Measurements from ENCODE around the gene NRXN3.

The NRXN3 gene

DNA sequence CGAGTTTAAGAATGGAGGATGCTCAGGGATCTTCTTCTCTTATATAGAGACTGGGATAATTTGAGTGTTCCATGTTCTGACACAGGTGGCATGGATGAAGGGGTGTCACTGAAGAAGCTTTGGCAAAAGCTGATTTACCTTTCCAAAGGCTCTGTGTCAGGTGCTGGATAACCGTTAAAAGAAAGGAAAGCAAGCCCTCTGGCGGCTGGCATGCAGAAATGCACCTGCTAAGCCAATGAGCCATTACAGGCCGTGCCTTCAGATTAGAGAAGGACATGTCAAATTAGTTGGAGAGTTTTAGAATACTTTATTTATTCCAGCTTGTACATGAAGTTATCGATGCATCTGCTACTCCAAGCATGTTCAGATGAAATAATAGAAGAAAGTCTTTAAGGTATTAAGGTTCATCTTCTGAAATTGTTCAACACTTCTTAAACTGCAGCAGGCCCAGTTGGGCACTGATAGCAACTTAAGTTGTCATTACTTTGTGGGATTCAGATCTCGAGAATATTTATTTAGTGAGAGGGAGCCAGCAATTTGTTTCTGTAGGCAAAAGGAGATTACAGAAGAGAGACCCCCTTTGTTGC is 678.2 kb downstream of the NRXN3 start:
- peak; percentile 6 for DNase-seq

GRCh38 chr14:78849952-78850351 is 679.8 kb downstream of the NRXN3 start:
- no peak for DNase-seq

- no peak for DNase-seq
These were observed 681.0 kb downstream of the NRXN3 start for GRCh38 chr14:78851189-78851588.

DNA sequence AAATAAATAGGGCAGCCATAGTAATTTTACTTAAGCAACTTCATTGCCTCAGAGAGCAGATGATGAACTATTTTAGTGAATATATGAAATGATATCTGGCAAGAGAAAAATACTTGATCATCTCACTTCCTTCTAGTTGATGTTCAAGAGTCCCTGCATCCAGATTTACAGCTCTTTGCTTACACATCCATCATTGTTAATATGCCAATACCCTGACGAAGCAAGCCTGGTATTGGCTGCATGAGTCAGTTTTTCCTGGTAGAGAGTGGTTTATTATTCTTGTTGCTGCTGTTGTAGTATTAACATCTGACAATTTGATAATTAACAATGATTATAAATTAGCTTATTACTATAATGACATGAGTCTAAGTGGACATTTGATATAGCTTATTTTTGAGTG is 681.9 kb downstream of the NRXN3 start:
- no peak for DNase-seq

GRCh38 chr14:78857974-78858373 is 687.8 kb downstream of the NRXN3 start:
- no peak for DNase-seq

GRCh38 chr14:78863143-78863542 is 693.0 kb downstream of the NRXN3 start:
- DNase-seq = no peak

DNA sequence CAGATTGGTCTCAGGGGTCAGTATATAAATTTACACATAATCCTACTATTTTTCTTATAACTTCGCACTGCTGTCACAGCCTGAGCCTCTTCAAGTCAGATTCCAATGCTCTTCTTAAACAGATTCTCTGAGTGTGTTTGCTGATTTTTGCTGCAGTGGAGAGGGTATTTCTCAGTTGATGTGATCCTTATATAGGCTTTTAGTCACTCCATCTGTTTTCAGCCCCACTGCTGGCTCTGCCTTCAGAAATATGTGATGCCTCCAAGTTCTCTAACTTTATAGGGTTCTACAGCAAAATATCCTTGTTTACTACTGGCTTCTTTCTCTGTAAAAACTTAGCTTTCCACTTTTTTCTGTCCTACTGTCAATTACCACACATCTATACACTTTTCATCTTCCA is 702.7 kb downstream of the NRXN3 start:
- no peak for DNase-seq

- no peak for DNase-seq
These were observed 703.4 kb downstream of the NRXN3 start for GRCh38 chr14:78873581-78873980.

GRCh38 chr14:78875049-78875448 is 704.9 kb downstream of the NRXN3 start:
- no peak for DNase-seq

DNA sequence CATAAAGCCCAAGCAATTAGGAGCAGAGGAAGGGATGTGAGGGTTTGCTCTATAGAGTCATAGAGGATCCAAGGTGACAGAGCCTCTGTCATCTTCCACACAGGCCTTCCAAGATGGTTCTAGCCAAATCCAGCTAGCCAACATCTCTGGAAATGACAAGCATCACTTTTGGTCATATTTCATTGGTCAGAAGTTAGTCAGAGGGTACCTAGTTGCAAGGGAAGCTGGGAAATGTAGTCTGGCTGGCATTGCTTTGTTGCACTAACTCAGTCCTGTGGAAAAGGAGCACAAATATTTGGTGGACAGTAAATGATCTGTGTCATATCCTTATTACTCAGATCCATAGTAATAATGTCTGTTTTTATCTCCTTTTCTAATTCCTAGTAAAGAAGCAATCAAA is 715.7 kb downstream of the NRXN3 start:
- DNase-seq = no peak

DNA sequence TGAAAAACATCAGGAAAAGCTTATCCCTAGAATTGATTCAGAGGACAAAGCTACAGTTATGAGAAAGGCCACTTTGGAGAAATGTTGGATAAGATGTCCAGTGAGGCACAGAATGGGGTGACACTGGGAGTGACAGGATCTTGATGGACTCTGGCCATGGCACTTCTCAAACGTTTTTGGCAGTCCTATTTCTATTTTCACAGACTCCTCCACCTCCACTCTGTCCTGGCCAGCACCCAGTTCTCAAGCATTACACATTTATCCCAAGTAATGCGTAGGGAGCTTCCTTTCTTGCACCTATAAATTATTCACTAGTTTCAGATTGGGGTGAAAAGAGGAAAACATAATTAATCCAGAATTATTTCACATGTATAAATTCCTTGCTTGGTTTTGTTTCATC is 727.3 kb downstream of the NRXN3 start:
- no peak for DNase-seq

GRCh38 chr14:78902010-78902623 is 731.9 kb downstream of the NRXN3 start:
- no peak for DNase-seq

- DNase-seq = no peak
These were observed 733.9 kb downstream of the NRXN3 start for GRCh38 chr14:78904094-78904493.

GRCh38 chr14:78917462-78917861 is 747.3 kb downstream of the NRXN3 start:
- no peak for DNase-seq

DNA sequence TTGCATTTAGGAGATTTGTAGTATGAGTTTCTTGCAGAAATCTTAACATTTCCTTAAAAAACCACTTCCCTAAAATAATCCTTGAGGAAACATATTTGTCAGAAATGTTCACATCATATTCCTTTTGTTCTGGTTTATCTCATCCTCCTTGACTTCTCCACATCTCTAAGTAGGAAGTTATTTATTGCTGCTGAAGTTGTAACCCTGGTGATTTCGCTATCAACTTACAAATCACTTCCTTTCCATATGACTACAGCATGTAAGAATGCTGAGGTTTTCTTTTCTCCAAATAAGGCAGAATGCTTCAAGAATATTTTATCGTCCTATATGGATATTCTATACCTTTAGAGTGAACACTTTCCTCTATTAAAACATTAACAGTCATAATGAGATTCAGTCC is 751.7 kb downstream of the NRXN3 start:
- DNase-seq = no peak

DNA sequence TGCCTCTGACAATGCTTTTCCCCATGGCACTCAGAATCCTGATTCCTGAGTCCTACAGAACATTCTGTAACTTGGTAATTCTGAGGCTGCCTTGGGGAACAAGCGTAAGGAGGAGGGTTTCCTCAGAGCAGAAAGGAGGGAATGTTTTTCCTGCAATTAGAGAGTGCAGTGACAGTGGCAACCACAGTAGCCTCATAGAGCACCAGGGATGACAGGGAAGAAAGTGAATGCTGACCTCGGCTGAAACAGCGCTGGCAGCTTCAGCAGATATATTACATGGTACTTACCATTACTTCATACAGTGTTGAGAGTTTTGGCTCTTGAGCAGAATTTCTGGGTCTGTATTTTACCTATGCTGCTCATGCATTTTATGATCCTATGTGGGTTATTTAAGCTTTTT is 757.1 kb downstream of the NRXN3 start:
- no peak for DNase-seq

GRCh38 chr14:78933166-78933565 is 763.0 kb downstream of the NRXN3 start:
- DNase-seq = no peak

DNA sequence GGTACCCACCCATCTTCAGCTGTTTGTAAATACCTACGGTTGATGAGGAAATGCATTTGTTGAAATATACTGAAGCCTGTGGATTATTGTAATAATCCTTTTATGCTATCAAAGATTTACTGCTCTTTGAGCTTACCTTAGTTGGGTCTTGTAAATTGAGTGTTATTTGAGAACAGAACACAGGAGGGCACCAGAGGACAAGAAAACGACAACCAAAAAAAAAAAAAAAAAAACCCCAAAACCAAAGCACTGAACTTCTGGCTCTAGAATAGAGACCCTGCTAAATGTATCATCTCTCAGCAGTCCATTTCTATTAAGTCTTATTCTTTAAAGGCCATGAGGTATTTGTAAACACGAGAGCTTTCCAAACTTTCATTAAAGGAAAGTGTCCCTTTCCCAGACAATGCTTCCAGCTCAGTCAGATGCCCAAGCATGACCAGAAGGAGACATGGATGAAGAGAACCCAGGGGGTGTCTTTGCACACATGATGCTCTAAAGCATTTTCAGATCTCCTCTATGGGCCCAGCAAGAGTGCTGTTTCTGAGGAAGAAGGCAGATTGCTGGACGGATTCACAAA is 763.9 kb downstream of the NRXN3 start:
- DNase-seq = no peak

DNA sequence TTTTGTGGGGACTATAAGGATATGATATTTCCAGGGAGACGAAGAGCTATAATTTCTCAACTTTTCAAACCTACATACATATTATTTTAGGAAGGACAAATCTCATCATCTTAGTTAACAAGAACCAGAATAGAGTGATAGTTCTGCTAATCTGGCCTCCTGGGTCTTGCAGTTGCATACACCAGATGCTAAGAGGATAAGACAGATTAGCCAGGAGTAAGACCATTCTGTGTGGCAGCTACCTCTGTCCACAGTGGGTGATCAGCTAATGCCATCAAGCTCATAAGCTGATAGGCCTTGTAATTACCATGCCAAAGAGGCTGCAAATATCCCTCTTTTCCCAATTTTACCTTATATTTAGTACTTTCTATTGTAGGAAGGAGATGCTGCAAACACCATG is 776.8 kb downstream of the NRXN3 start:
- DNase-seq = no peak

GRCh38 chr14:78947681-78948080 is 777.5 kb downstream of the NRXN3 start:
- DNase-seq = no peak

GRCh38 chr14:78950649-78951048 is 780.5 kb downstream of the NRXN3 start:
- no peak for DNase-seq

GRCh38 chr14:78951602-78952001 is 781.4 kb downstream of the NRXN3 start:
- DNase-seq = no peak

DNA sequence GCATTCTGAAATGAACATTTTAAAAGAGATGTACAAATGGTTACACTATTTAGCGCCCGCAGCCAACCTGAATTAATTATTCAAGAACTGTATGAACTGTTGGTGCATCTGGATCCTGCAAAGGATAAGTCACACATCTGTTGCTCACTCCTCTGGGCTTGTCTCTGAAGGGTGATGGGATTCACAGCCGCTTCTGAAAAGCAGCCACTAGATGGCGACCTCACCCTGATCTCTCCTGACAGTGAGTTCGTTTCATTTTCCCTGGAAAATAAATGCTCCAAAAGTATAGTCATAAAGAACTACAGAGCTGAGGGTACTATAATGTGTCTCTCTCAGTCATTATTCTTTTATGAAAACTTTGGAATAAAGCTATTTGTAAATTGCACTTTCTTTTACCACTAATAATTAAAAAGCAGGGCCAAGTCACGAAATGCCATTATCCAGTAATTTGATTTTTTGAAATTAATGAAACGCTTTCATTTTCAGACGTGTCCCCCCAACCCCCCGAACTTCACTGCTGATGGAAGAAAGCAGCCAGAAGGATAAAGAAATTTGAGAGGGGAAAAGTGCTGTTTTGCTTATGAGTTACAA is 789.6 kb downstream of the NRXN3 start:
- peak; percentile 41 for DNase-seq

- DNase-seq = no peak
These were observed 797.1 kb downstream of the NRXN3 start for GRCh38 chr14:78967111-78967809.

Data from stimulated activated CD4-positive, alpha-beta T cell treated with anti-CD3 and anti-CD28 coated beads, Interleukin-4, amount 100 ng/mL, for 24 hours (primary cell).